ENCODE results near the gene PRKCE.
A peak's percentile ranks its signal among the peaks of the same experiment; 100 is the strongest.

The PRKCE gene

GRCh38 chr2:46001741-46002506 is 350.4 kb downstream of the PRKCE start:
- Histone ChIP-seq H3K36me3 (peaks cover 0 to 22% (median 0%) of the 10 kb centered on the region in 3 donors), H3K4me1 (peaks cover 0 to 27% (median 5%) of the 10 kb centered on the region in 4 donors), H3K27me3 (no peaks in the 10 kb centered on the region), H3K9me3 (no peaks in the 10 kb centered on the region), H3K4me3 (no peak overlapping the region), H3K27ac (peak overlapping the region; percentile 41 to 45)
- no peak for TF ChIP-seq CTCF (IDR thresholded peaks at IDR 0.05)
- intact Hi-C loops (cut with DNase I; ENCODE audit: low total_unique reads): no loop called here
- no peak for DNase-seq

GRCh38 chr2:46002507-46002883 is 351.0 kb downstream of the PRKCE start:
- H3K27me3 ChIP-seq: no peaks in the 10 kb centered on the region
- peaks cover 0 to 27% (median 5%) of the 10 kb centered on the region in 4 donors for H3K4me1 ChIP-seq
- peaks cover 0 to 27% (median 0%) of the 10 kb centered on the region in 3 donors for H3K36me3 ChIP-seq
- peak overlapping the region; percentile 41 to 45 for H3K27ac ChIP-seq
- H3K4me3 ChIP-seq: no peak overlapping the region
- intact Hi-C loops (cut with DNase I; ENCODE audit: low total_unique reads): no loop called here
- H3K9me3 ChIP-seq: no peaks in the 10 kb centered on the region
- no peak for DNase-seq
- TF ChIP-seq CTCF (IDR thresholded peaks at IDR 0.05): no peak

- no peak for DNase-seq
- peaks cover 0 to 31% (median 0%) of the 10 kb centered on the region in 3 donors for H3K36me3 ChIP-seq
- no peak overlapping the region for H3K4me3 ChIP-seq
- H3K27ac ChIP-seq: peak overlapping the region; percentile 41 to 45
- H3K9me3 ChIP-seq: no peaks in the 10 kb centered on the region
- H3K27me3 ChIP-seq: no peaks in the 10 kb centered on the region
- TF ChIP-seq CTCF (IDR thresholded peaks at IDR 0.05): no peak
- H3K4me1 ChIP-seq: peaks cover 0 to 27% (median 5%) of the 10 kb centered on the region in 4 donors
- intact Hi-C loops (cut with DNase I; ENCODE audit: low total_unique reads): no loop called here
Observed at GRCh38 chr2:46002947-46003346, 351.5 kb downstream of the PRKCE start.

GRCh38 chr2:46003903-46004473 is 352.5 kb downstream of the PRKCE start:
- H3K27me3 ChIP-seq: no peaks in the 10 kb centered on the region
- H3K27ac ChIP-seq: no peak overlapping the region
- intact Hi-C loops (cut with DNase I; ENCODE audit: low total_unique reads): no loop called here
- DNase-seq: no peak
- H3K36me3 ChIP-seq: peaks cover 0 to 39% (median 0%) of the 10 kb centered on the region in 3 donors
- TF ChIP-seq CTCF (IDR thresholded peaks at IDR 0.05): no peak
- no peaks in the 10 kb centered on the region for H3K9me3 ChIP-seq
- H3K4me1 ChIP-seq: peaks cover 0 to 27% (median 5%) of the 10 kb centered on the region in 4 donors
- no peak overlapping the region for H3K4me3 ChIP-seq

- Histone ChIP-seq H3K4me3 (no peak overlapping the region), H3K4me1 (peaks cover 0 to 17% (median 5%) of the 10 kb centered on the region in 4 donors), H3K36me3 (peaks cover 0 to 39% (median 0%) of the 10 kb centered on the region in 3 donors), H3K9me3 (no peaks in the 10 kb centered on the region), H3K27ac (no peak overlapping the region), H3K27me3 (no peaks in the 10 kb centered on the region)
- TF ChIP-seq CTCF (IDR thresholded peaks at IDR 0.05): no peak
- DNase-seq: no peak
- intact Hi-C loops (cut with DNase I; ENCODE audit: low total_unique reads): loop anchor here (5.0 kb wide), 1 partner anchor 361 kb away; no protein-coding TSS in a partner anchor
Observed at GRCh38 chr2:46006473-46007025, 355.1 kb downstream of the PRKCE start.
